Endothelial cell of umbilical vein (primary cell): Measurements from ENCODE around the gene SH2D6. TPM values are rescaled to one million over a fixed set of nuclear protein-coding genes. Genes with fewer than 3 reads are reported as not detected.

Experiments used
- BruUV-seq: library from RNA; stranded (reverse); fragments of 400-500 nt; replicated peaks from 2 replicates; lab custom pipeline; 2021; lab: Mats Ljungman, UMichigan
- CTCF ChIA-PET: fragments of 300-600, 350-600 bp; sonication (Branson Sonifier 250); formaldehyde crosslinking; loops from one replicate; lab custom pipeline; 2021; ENCODE audit warnings: antibody characterized with exemption, inconsistent platforms; lab: Charles Lee
- POLR2A ChIA-PET: fragments of 300-600, 350-600 bp; sonication (Branson Sonifier 250); formaldehyde crosslinking; loops from one replicate; lab custom pipeline; 2021; ENCODE audit warnings: antibody characterized with exemption, inconsistent platforms; lab: Charles Lee
- DNase-seq: peaks from one replicate; pipeline ENCODE4 v3.0.0-alpha.2; 2011; ENCODE audit warnings: low read depth, low spot score
- FAIRE-seq: peaks from 2 replicates; lab custom pipeline; 2011; peaks lifted over from hg19 to GRCh38; lab: Jason Lieb, UNC
- H2AFZ ChIP-seq: 2 replicates; pipeline ENCODE4 v1.6.0; 2012; ENCODE audit warnings: low read depth, low read length, control low read depth, inconsistent platforms
- H3K27ac ChIP-seq: 2 replicates; pipeline ENCODE4 v1.5.1; 2011; ENCODE audit warnings: low read depth, mild to moderate bottlenecking, control low read depth, low read length, moderate library complexity; ENCODE audit not compliant: insufficient read depth
- H3K27me3 ChIP-seq, 2 experiments: 2 replicates each; pipeline versions ENCODE4 v1.6.0 to v1.6.1; 2011; ENCODE audit warnings: low read length in 2 of 2, mixed read lengths in 1 of 2; ENCODE audit not compliant: control insufficient read depth in 2 of 2, insufficient read depth in 2 of 2
- H3K36me3 ChIP-seq, 2 experiments: 2 replicates in 1 of 2; 3 replicates in 1 of 2; pipeline ENCODE4 v1.5.1; 2011; ENCODE audit warnings: low read length in 2 of 2, mild to moderate bottlenecking in 1 of 2, moderate library complexity in 1 of 2; ENCODE audit not compliant: control insufficient read depth in 2 of 2, insufficient read depth in 2 of 2; ENCODE audit errors: extremely low read depth in 1 of 2
- H3K4me1 ChIP-seq: 3 replicates; pipeline ENCODE4 v1.5.1; 2011; ENCODE audit warnings: mild to moderate bottlenecking, low read length; ENCODE audit not compliant: control insufficient read depth, insufficient read depth; ENCODE audit errors: extremely low read depth
- H3K4me2 ChIP-seq: 2 replicates; pipeline ENCODE4 v1.6.1; 2011; ENCODE audit warnings: low read length, control low read depth, mixed read lengths; ENCODE audit not compliant: insufficient read depth
- H3K4me3 ChIP-seq, 3 experiments: fragments of 200-600 bp in 1 of 3; sonication (generic), shearing (Covaris generic) in 1 of 3; replicated peaks in 1 of 3; 2 replicates each; pipeline ENCODE4 v1.5.1; 2011 to 2016; ENCODE audit warnings: control low read depth in 3 of 3, low read length in 3 of 3, mild to moderate bottlenecking in 2 of 3, inconsistent platforms in 1 of 3, low read depth in 1 of 3, moderate library complexity in 1 of 3; ENCODE audit not compliant: insufficient read depth in 1 of 3
- H3K79me2 ChIP-seq: 2 replicates; pipeline ENCODE4 v1.6.0; 2012; ENCODE audit warnings: low read length, inconsistent platforms; ENCODE audit not compliant: control insufficient read depth, insufficient read depth
- H3K9ac ChIP-seq: replicated peaks from 2 replicates; pipeline ENCODE3; 2011; ENCODE audit warnings: low read length, control low read depth; ENCODE audit not compliant: insufficient read depth; ENCODE audit errors: extremely low read depth
- H3K9me1 ChIP-seq: replicated peaks from 3 replicates; pipeline ENCODE4 v1.6.0; 2011; ENCODE audit warnings: mild to moderate bottlenecking, low read length; ENCODE audit not compliant: control insufficient read depth, insufficient read depth; ENCODE audit errors: extremely low read depth
- H3K9me3 ChIP-seq: replicated peaks from 2 replicates; pipeline ENCODE4 v1.5.1; 2012; ENCODE audit warnings: low read length, inconsistent platforms; ENCODE audit not compliant: control insufficient read depth, insufficient read depth
- H4K20me1 ChIP-seq: replicated peaks from 2 replicates; pipeline ENCODE3; 2011; ENCODE audit warnings: mild to moderate bottlenecking, low read length; ENCODE audit not compliant: control insufficient read depth, insufficient read depth; ENCODE audit errors: extremely low read depth
- CTCF ChIP-seq, 2 donors: IDR thresholded peaks; 1 replicate in 1 of 2; 2 replicates in 1 of 2; pipeline ENCODE4 v1.5.1; 2011; ENCODE audit warnings: low read length in 2 of 2, mild to moderate bottlenecking in 2 of 2, moderate library complexity in 2 of 2, control low read depth in 1 of 2, inconsistent platforms in 1 of 2, low read depth in 1 of 2; ENCODE audit not compliant: insufficient read depth in 1 of 2; ENCODE audit errors: extremely low read depth in 1 of 2
- EZH2 ChIP-seq: IDR thresholded peaks from 2 replicates; pipeline ENCODE4 v1.6.1; 2012; ENCODE audit warnings: borderline replicate concordance, low read depth, mild to moderate bottlenecking, moderate library complexity, low read length, inconsistent platforms; ENCODE audit not compliant: severe bottlenecking
- FOS ChIP-seq: IDR thresholded peaks from 2 replicates; pipeline ENCODE4 v1.6.1; 2011; ENCODE audit warnings: mild to moderate bottlenecking, low read length, moderate library complexity, borderline replicate concordance; ENCODE audit not compliant: insufficient read depth
- GATA2 ChIP-seq: IDR thresholded peaks from 2 replicates; pipeline ENCODE4 v1.7.0; 2011; ENCODE audit warnings: low read depth, mild to moderate bottlenecking, moderate library complexity, mixed read lengths, low read length; ENCODE audit not compliant: insufficient read length, insufficient read depth
- JUN ChIP-seq: IDR thresholded peaks from 2 replicates; pipeline ENCODE4 v1.6.1; 2011; ENCODE audit warnings: borderline replicate concordance, low read depth; ENCODE audit not compliant: insufficient read length, insufficient read depth
- MYC ChIP-seq: IDR thresholded peaks from one replicate; pipeline ENCODE4 v1.6.1; 2011; ENCODE audit warnings: mild to moderate bottlenecking, low read depth, low read length
- POLR2A ChIP-seq: IDR thresholded peaks from 2 replicates; pipeline ENCODE4 v1.6.1; 2012; ENCODE audit warnings: low read depth, mild to moderate bottlenecking, control low read depth, low read length
- POLR2AphosphoS5 ChIP-seq: IDR thresholded peaks from 2 replicates; pipeline ENCODE4 v1.6.1; 2012; ENCODE audit warnings: low read depth, mild to moderate bottlenecking, control low read depth, low read length, moderate library complexity; ENCODE audit not compliant: insufficient read depth
- dilution Hi-C: fragments of 300-500 bp; cut with MboI; formaldehyde crosslinking; loops from one replicate; pipeline ENCODE4 v1.15.0; 2019; ENCODE audit warnings: low sequenced_read_pairs; ENCODE audit not compliant: extremely low pct_ligation_motif_present
- intact Hi-C: fragments of 100-400 bp; cut with micrococcal nuclease; formaldehyde crosslinking; loops from one replicate; pipeline ENCODE4 v1.10.0; 2022
- polyA plus RNA-seq, 4 experiments: library from polyadenylated mRNA; depleted of rRNA in 3 of 4; stranded (reverse) in 3 of 4; unstranded in 1 of 4; fragments of >200 nt; gene quantifications; 2 replicates each; pipeline versions ENCODE4 v1.2.1 to v1.2.3, GENCODE V29; 2011 to 2012; ENCODE audit warnings: missing spikeins in 1 of 4
- total RNA-seq: library from RNA; stranded (reverse); gene quantifications from 2 replicates; pipeline ENCODE4 v1.2.3, GENCODE V29; 2021
- TF ChIP-seq, protein P1 (sequence below): IDR thresholded peaks from 2 replicates; pipeline ENCODE4 v1.6.1; 2011; ENCODE audit not compliant: insufficient read depth, insufficient read length

Gene SH2D6
- total and polyA plus RNA-seq, 2 donors (not counting 3 experiments of a cell fraction or from before 2014, with no cell fraction given): 0.53 TPM; not detected in 1

GRCh38 chr2:85394261-85394681 is 24.2 kb upstream of the SH2D6 start:
- FAIRE-seq (no peak), DNase-seq (no peak)
- Histone ChIP-seq H3K9ac (no peak overlapping the region), H4K20me1 (no peaks in the 10 kb centered on the region), H3K79me2 (no peaks in the 10 kb centered on the region), H3K27me3 (no peaks in the 10 kb centered on the region), H3K9me1 (no peaks in the 10 kb centered on the region), H3K9me3 (no peaks in the 10 kb centered on the region), H3K36me3 (peaks cover 2 to 13% of the 10 kb centered on the region in 2 experiments), H3K4me1 (no peaks in the 10 kb centered on the region), H3K27ac (no peak overlapping the region), H2AFZ (no peak overlapping the region), H3K4me2 (no peak overlapping the region), H3K4me3 (no peak overlapping the region)
- no peak for TF ChIP-seq MYC
- no peak for TF ChIP-seq POLR2AphosphoS5
- no peak for TF ChIP-seq FOS
- TF ChIP-seq CTCF (IDR thresholded peaks at IDR 0.05; ENCODE audit: extremely low read depth in 1 of 2, insufficient read depth in 1 of 2, low read depth in 1 of 2, low read length in 2 of 2): no peak
- TF ChIP-seq GATA2: no peak
- no peak for TF ChIP-seq EZH2
- TF ChIP-seq, protein P1, sequence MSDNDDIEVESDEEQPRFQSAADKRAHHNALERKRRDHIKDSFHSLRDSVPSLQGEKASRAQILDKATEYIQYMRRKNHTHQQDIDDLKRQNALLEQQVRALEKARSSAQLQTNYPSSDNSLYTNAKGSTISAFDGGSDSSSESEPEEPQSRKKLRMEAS: no peak
- TF ChIP-seq POLR2A: no peak
- no peak for TF ChIP-seq JUN
- intact Hi-C loops: no loop called here
- ChIA-PET CTCF (interaction anchor here (7.2 kb wide), 1 partner anchor 157 kb away, joined by 99 read pairs; no protein-coding TSS in a partner anchor), POLR2A (interaction anchor here (0.6 kb wide), 1 partner anchor 34 kb away, joined by 3 read pairs; no protein-coding TSS in a partner anchor)
- BruUV-seq: no TSS peak
- dilution Hi-C loops: no loop called here
